Fibroblast of skin of left quadriceps (primary cell): Measurements from ENCODE around the gene BMAL1.
"Not testable (repeated sequence)": the region's sequence is repeated elsewhere in the genome, so short reads cannot be mapped to it uniquely, and the experiment has no call there.

Experiments
- DNase-seq, 2 experiments: peaks; one replicate each; pipeline ENCODE4 v3.0.0-alpha.2; 2013; ENCODE audit warnings: low read depth in 2 of 2

BMAL1 gene

DNA sequence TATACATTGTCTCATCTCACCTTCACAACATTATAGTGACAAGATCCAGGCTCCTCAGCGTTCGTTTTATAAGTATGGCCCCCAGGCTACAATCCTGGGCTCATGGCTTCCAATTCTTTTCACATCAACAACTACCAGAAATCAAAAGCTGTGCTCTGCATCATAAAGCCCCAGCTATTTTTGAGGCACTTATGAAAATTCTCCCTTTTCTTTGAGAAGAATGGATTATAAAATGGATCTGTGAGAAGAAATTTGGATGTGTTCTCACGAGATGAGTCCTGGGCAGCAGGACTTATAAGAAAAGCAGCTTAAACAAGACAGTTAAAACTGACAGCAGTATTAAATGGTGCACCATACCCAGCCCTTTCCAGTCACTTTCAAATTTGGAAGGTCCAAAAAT lies 105.2 kb downstream of the BMAL1 start:
- no peak for DNase-seq

DNA sequence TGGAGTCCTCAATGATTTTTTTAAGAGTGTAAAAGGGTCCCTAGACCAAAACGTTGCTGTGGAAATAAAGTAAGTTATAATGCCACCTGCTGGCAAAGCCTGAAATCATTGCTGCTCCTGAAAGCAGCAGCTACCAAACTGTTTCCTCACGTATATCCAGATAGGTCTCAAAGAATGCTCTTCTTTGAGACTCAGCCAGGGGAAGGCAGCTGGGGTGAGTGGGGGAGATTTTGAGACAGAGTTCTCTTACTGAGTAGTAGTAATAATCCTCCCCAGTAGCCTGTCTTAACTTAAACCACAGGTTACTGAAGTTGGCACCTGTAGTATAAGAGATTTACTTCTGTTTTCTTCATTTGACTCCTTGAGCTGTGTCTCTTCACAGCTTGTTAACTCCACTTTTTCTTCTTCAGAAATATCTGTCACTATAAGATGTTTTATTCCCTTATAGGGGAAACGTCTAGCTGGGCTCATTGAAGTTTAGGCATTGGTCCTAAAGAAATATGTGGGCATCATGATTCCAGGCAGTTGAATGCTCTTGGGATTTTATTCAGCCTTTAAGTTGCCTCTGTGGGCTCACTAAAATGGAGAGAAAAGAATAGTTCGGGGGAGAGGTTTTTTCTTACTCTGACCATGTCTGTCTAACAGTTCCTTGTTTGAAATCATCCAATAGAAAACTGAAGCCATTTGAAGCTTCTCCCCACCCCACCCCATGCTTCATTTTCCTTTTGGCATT lies 107.5 kb downstream of the BMAL1 start:
- peak; percentile 20 to 26 for DNase-seq

DNA sequence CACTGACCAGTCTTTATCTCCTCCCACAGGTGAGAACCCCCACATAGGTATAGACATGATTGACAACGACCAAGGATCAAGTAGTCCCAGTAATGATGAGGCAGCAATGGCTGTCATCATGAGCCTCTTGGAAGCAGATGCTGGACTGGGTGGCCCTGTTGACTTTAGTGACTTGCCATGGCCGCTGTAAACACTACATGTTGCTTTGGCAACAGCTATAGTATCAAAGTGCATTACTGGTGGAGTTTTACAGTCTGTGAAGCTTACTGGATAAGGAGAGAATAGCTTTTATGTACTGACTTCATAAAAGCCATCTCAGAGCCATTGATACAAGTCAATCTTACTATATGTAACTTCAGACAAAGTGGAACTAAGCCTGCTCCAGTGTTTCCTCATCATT lies 109.0 kb downstream of the BMAL1 start:
- no peak for DNase-seq

DNA sequence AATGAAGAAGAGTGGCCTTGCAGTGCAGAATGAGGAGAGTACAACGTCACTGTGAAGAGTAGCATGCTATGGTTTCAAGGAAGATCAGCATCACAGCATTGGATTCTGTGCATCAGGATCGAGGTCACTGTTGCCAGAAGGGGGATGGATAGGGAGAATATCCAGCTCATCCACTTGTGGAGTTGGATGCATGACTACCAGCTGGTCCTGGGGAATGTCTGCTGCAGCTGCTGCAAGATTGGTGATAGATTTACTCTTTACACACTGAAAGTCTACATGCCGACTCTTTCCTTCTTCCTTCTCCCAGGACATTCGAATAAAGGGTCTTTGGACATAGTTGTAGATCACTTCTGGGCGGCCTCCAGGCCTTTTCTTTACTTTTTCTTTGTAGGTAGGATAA lies 111.2 kb downstream of the BMAL1 start:
- DNase-seq, result no peak

DNA sequence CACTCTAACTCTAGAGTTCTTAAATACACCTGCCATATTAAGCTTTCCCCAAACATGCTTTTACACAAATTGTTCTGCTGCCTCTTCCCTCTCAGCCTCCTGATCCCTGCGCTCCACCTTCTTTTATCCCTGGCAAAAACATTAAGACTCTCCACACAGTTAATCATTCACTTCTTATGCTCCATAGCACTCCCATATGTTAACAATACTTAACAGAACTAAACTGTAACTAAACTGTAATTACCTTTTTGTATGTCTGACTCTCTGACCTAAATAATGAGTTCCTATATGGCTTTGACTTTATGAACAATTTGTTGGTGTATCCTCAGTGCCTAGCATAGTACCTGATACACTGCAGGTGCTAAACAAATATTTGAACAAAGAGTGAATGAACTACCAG lies 113.6 kb downstream of the BMAL1 start:
- DNase-seq, result no peak

DNA sequence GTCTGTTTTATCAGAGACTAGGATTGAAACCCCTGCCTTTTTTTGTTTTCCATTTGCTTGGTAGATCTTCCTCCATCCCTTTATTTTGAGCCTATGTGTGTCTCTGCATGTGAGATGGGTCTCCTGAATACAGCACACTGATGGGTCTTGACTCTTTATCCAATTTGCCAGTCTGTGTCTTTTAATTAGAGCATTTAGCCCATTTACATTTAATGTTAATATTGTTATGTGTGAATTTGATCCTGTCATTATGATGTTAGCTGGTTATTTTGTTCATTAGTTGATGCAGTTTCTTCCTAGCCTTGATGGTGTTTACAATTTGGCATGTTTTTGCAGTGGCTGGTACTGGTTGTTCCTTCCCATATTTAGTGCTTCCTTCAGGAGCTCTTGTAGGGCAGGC lies 120.7 kb downstream of the BMAL1 start:
- DNase-seq, result not testable (repeated sequence)

DNA sequence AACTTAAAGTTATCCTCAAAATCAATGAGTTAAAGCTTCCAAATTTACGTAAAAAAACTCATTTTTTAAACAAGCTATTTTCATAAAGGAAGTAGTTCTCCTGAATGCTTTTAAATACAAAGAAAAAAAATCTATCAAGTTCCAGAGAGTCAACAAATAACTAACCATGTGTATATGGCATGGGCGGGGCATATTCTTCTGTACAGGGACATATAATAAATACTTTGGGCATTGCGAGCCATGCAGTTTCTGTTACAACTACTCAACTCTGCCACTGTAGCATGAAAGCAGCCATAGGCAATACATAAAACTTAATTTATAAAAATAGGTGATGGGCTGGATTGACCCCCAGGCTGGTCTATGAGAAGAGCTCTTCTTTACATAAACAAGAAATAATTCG lies 127.6 kb downstream of the BMAL1 start:
- DNase-seq, result no peak

DNA sequence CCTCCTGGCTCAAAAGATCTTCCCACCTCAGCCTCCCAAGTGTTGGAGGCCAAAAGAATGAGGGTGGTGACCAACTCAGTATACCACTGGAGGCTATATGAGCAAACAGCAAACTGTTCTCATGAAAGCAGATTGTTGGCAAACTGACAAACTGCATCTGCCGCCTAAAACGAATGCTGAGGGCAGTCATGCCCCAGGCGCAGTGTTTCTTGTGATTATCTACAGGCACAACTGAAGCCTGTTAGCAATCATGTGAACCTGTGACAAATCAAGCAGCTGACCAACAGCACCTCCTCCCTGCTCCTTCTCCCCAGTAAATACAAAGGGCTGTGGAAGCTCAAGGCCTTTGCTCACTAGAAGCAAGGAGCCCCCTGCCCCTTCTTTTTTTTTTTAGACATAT lies 137.6 kb downstream of the BMAL1 start:
- DNase-seq, result no peak

DNA sequence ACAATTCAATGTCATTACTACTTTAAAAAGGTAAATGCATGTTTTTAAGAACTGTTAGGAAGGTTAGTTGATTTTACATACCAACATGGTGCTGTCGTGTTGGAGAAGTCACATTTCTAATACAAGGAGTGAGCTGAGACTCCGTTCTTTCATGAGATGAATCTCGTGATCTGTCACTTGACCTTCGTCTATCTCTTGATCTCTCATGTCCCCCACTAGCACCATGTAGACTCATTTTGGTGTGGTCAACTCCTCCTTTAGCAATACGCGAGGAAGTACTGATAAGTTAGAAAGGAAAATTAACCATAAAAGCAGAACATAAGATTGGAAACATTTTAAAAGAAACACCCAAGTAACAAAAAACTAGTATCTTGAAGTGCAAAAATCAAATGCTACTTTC lies 144.0 kb downstream of the BMAL1 start:
- no peak for DNase-seq

DNA sequence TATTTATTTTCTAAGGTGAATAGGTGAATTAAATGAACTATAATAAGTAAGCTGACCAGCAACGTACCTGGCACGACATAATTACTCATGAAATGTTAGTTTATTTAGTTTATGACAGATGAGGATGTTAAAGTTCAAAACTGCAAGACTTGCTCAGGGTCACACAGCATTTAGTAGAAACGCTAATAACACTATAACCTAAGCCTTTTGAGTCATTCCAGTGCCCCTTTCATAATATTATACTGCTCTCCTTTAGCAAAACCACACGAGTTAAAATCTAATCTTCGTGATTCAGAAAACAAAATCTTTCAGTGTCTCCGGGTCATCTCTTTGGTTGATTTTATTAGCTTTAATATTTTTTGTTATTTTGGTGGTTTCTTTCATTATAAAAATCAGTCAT lies 145.8 kb downstream of the BMAL1 start:
- no peak for DNase-seq

DNA sequence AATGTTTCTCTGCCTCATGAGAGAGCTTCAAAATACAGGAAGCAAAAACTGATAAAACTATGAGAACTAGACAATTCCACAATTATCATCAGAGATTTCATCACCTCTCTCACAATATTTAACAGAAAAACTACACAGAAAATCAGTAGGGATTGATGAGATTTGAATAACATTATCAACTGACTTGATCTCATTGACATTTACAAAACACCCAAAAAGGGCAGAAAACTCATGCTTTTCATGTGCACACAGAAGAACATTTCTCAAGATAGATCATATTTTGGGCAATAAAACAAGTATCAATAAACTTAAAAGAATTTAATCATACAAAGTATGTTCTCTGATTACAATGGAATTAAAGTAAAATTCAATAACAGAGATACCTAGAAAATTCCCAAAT lies 149.8 kb downstream of the BMAL1 start:
- DNase-seq, result no peak

DNA sequence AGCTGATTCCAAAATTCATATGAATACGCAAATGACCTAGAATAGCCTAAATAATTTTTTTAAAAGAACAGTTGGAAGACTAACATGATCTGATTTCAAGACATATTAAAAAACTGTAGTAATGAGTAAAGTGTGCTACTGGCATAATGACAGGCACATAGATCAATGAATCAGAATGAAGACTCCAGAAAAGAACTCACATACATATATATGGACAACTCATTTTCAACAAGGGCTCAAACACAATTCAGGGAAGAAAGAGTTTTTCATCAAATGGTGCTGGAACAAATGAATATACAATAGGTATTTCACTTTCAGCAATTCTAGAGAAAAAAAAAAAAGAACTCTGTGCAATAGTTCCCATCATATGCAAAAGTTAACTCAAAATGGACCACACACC lies 151.7 kb downstream of the BMAL1 start:
- no peak for DNase-seq

DNA sequence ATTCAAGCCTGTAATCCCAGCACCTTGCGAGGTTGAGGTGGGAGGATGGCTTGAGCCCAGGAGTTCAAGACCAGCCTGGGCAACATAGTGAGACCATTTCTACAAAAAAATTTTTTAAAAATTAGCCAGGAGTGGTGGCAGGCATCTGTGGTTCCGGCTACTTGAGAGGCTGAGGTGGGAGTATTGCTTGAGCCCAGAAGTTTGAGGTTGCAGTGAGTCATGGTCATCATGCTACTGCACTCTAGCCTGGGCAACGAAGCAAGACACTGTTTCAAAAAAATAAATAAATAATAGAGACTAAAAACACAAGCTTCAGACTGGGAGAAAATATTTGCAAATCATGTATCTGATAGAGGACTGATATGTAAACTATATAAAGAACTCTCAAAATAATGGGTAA lies 152.2 kb downstream of the BMAL1 start:
- DNase-seq, result no peak

DNA sequence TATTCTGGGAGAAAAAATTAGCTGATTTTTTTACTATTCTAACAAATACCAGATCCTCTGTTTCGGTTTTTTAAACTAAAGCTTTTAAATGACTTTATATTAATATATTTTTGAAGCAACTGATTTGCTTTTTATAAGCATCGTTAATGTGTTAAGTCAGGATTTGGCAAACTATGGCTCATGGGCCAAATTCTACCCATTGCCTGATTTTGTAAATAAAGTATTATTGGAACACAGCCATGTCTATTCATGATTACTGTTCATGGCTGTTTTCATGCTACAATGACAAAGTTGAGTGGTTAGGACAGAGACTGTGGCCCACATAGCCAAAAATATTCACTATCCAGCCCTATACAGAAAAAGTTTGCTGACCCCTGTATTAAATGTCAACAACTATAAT lies 155.8 kb downstream of the BMAL1 start:
- no peak for DNase-seq

DNA sequence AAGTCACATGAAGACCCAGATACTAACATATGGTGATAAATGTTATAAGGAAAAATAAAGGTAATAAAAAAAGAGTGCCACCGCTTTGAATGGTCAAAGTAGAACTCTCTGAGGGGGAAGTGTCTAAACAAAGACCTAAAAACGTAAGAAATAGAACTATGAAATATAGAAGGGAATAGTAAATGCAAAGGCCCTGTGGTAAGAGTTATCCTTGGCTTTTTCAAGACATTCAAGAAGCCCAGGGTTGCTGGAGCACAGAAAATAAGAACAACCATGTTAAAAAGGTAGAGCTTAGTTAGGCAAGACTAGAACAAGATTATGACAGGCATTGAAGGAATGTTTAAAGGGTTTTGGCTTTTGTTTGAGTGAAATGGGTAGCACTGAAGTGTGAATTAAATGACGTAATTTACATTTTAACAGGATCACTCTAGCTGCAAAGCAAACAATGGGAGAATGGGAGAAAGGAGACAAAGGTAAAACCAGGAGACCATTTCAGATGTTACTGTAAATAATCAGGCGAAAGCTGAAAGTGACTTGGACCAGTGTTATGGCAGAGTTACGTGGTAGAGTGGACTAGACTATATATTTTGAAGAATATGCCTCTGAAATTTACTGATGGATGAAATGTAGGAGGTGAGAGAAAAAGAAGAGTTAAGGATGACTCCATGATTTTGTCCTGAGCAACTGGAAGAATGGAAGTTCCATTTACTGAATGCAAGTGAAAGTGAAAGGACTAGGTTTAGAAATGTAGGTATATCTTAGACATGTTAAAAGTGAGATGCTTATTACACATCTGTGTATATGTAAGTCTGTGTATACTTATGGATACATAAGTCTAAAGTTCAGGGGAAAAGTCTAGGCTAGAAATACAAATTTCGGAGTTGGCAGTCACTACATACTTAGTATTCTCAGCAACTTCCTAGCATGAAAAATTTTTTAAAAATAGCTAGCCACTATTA lies 156.9 kb downstream of the BMAL1 start:
- no peak for DNase-seq

DNA sequence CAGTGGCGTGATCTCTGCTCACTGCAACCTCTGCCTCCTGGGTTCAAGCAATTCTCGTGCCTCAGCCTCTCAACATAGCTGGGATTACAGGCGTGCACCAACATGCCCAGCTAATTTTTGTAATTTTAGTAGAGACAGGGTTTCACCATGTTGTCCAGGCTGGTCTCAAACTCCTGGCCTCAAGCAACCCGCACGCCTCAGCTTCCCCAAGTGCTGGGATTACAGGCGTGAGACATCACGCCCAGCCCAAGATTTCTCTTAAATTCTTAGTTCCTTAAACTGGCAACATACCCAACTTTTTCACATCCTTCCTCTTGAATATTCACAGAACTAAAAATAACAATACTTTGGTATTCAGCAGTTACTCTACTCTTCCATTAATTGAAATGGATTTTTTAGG lies 159.2 kb downstream of the BMAL1 start:
- DNase-seq, result not testable (repeated sequence)
